K562 (cell line): ENCODE data around the gene PDLIM7. TPM values are rescaled to one million over a fixed set of nuclear protein-coding genes. Genes with fewer than 3 reads are reported as not detected.
A peak's percentile ranks its signal among the peaks of the same experiment; 100 is the strongest.

Source experiments
- ARHGAP35 ChIP-seq: fragments of 450-650 bp; IDR thresholded peaks from 2 replicates; pipeline ENCODE4 v1.6.1; 2018; ENCODE audit not compliant: partially characterized antibody
- ARID2 ChIP-seq: fragments of 450-650 bp; IDR thresholded peaks from 2 replicates; pipeline ENCODE4 v1.6.1; 2017; ENCODE audit warnings: antibody characterized with exemption, mild to moderate bottlenecking
- ARNT ChIP-seq, 2 experiments: fragments of 450-650 bp; IDR thresholded peaks; 2 replicates each; pipeline ENCODE4 v1.6.1; 2016; ENCODE audit warnings: mild to moderate bottlenecking in 1 of 2
- CHD1 ChIP-seq: fragments of 200-600 bp; sonication (generic); IDR thresholded peaks from one replicate; pipeline ENCODE4 v1.6.1; 2012; ENCODE audit warnings: mild to moderate bottlenecking, moderate library complexity, low read length, inconsistent platforms
- EP400 ChIP-seq: fragments of 450-650 bp; IDR thresholded peaks from 2 replicates; pipeline ENCODE4 v1.6.1; 2017; ENCODE audit warnings: antibody characterized with exemption, mild to moderate bottlenecking, moderate library complexity
- HNRNPL ChIP-seq: fragments of 200-400 bp; formaldehyde crosslinking; IDR thresholded peaks from 2 replicates; pipeline ENCODE4 v1.6.1; 2017; ENCODE audit warnings: low read depth, mild to moderate bottlenecking, low read length
- HNRNPUL1 ChIP-seq: fragments of 200-400 bp; formaldehyde crosslinking; IDR thresholded peaks from 2 replicates; pipeline ENCODE4 v1.6.1; 2017; ENCODE audit warnings: low read length
- JUNB ChIP-seq: fragments of 450-650 bp; formaldehyde crosslinking; conservative IDR thresholded peaks from 2 replicates; pipeline ENCODE4 v1.4.0; 2020; ENCODE audit warnings: mild to moderate bottlenecking
- KLF13 ChIP-seq: fragments of 450-650 bp; IDR thresholded peaks from 2 replicates; pipeline ENCODE4 v1.6.1; 2016; ENCODE audit warnings: missing genetic modification characterization, low read depth, mild to moderate bottlenecking, missing compliant biosample characterization, moderate library complexity, borderline replicate concordance
- KLF16 ChIP-seq: IDR thresholded peaks from 2 replicates; pipeline ENCODE4 v1.6.1; 2016; ENCODE audit warnings: antibody characterized with exemption
- MAZ ChIP-seq, 2 experiments: fragments of 450-650 bp in 1 of 2; sonication (generic) in 1 of 2; formaldehyde crosslinking; IDR thresholded peaks in 1 of 2; conservative IDR thresholded peaks in 1 of 2; 2 replicates each; pipeline versions ENCODE4 v1.4.0 to v1.5.0; 2020; ENCODE audit warnings: mild to moderate bottlenecking in 1 of 2, missing genetic modification reagents in 1 of 2
- MEF2D ChIP-seq: conservative IDR thresholded peaks from 2 replicates; pipeline ENCODE4 v1.6.1; 2016; ENCODE audit warnings: low read depth, missing genetic modification characterization, missing compliant biosample characterization
- NFRKB ChIP-seq: fragments of 450-650 bp; IDR thresholded peaks from 2 replicates; pipeline ENCODE4 v1.6.1; 2016; ENCODE audit warnings: low read depth
- NONO ChIP-seq, 2 experiments: fragments of 200-400 bp in 1 of 2; fragments of 450-650 bp in 1 of 2; formaldehyde crosslinking in 1 of 2; IDR thresholded peaks; 2 replicates each; pipeline ENCODE4 v1.6.1; 2017; ENCODE audit warnings: low read depth in 2 of 2, mild to moderate bottlenecking in 2 of 2, moderate library complexity in 2 of 2, low read length in 1 of 2
- PCBP2 ChIP-seq: fragments of 200-400 bp; formaldehyde crosslinking; IDR thresholded peaks from 2 replicates; pipeline ENCODE4 v1.6.1; 2018; ENCODE audit warnings: low read length, low read depth, mild to moderate bottlenecking, moderate library complexity; ENCODE audit not compliant: poor library complexity, severe bottlenecking
- RBM39 ChIP-seq: fragments of 200-400 bp; formaldehyde crosslinking; optimal IDR thresholded peaks from 2 replicates; pipeline ENCODE3; 2018; ENCODE audit warnings: low read depth, low read length
- SMARCA4 ChIP-seq: fragments of 450-650 bp; IDR thresholded peaks from 2 replicates; pipeline ENCODE4 v1.6.1; 2016
- STAG1 ChIP-seq: sonication (generic); formaldehyde crosslinking; IDR thresholded peaks from 2 replicates; pipeline ENCODE4 v1.5.0; 2020; ENCODE audit warnings: missing genetic modification reagents, borderline replicate concordance
- UBTF ChIP-seq, 2 experiments: IDR thresholded peaks; 2 replicates each; pipeline ENCODE4 v1.6.1; 2012; ENCODE audit warnings: improper control_type of control experiment in 2 of 2, low read depth in 2 of 2, low read length in 2 of 2, borderline replicate concordance in 1 of 2
- ZNF41 ChIP-seq: fragments of 250-450 bp; sonication (Bioruptor Pico); conservative IDR thresholded peaks from 2 replicates; pipeline ENCODE4 v1.4.0; 2020; ENCODE audit warnings: mild to moderate bottlenecking
- ZNF436 ChIP-seq: fragments of 250-450, 450-650 bp; sonication (Bioruptor Pico); formaldehyde crosslinking; IDR thresholded peaks from 2 replicates; pipeline ENCODE4 v1.7.0; 2020; ENCODE audit warnings: mild to moderate bottlenecking
- ZNF589 ChIP-seq: fragments of 200-800 bp; sonication (Bioruptor generic); IDR thresholded peaks from 2 replicates; pipeline ENCODE4 v1.6.1; 2016; ENCODE audit warnings: low read depth, missing genetic modification characterization, missing compliant biosample characterization
- polyA plus RNA-seq, 8 experiments: library from polyadenylated mRNA; depleted of rRNA in 4 of 8; stranded (reverse) in 5 of 8; unstranded in 3 of 8; fragments of >200 nt; fragmentation: Nextera tagmentation in 2 of 8; fragmentation: Illumina TruSeq in 1 of 8; extraction: Ambion mirVana in 2 of 8; extraction: Trizol in 1 of 8; gene quantifications; 2 replicates each; pipeline versions ENCODE4 v1.2.1 to v1.2.3, GENCODE V29; 2011 to 2014; ENCODE audit warnings: inconsistent platforms in 1 of 8, missing spikeins in 1 of 8
- total RNA-seq, 7 experiments: library from RNA; depleted of rRNA in 6 of 7; stranded (reverse); fragments of >200 nt in 6 of 7; fragmentation: Illumina TruSeq in 2 of 7; extraction: Trizol in 2 of 7; gene quantifications; 2 replicates each; pipeline versions ENCODE4 v1.2.1 to v1.2.3, GENCODE V29; 2011 to 2021; ENCODE audit warnings: low replicate concordance in 1 of 7
- TF ChIP-seq, protein P1 (sequence below), 2 experiments: fragments of 450-650 bp; IDR thresholded peaks; 2 replicates each; pipeline ENCODE4 v1.6.1; 2016
- TF ChIP-seq, protein P2 (sequence below): fragments of 250-450 bp; sonication (Bioruptor Pico); IDR thresholded peaks from 2 replicates; pipeline ENCODE4 v1.5.0; 2020; ENCODE audit warnings: mild to moderate bottlenecking, borderline replicate concordance

The PDLIM7 gene
- total and polyA plus RNA-seq, 9 of the 15 experiments (the other 6 are each of a cell fraction or from before 2014, with no cell fraction given), result 2.1 to 124 (median 32.6) TPM

- no peak for TF ChIP-seq HNRNPL
- no peak for TF ChIP-seq STAG1 (CRISPR knock-in tag)
- no peak for TF ChIP-seq ARNT (IDR thresholded peaks at IDR 0.05)
- TF ChIP-seq ARID2, result no peak
- TF ChIP-seq KLF13, result no peak
- no peak for TF ChIP-seq NFRKB
- no peak for TF ChIP-seq ARHGAP35
- TF ChIP-seq ZNF589 (CRISPR knock-in tag), result no peak
- TF ChIP-seq MEF2D, result 0 out of 2 replicates have a peak, but pooled peaks have one; percentile 24
- no peak for TF ChIP-seq HNRNPUL1
- no peak for TF ChIP-seq JUNB (CRISPR knock-in tag)
- no peak for TF ChIP-seq ZNF41 (CRISPR knock-in tag)
- peak; percentile 46 for TF ChIP-seq SMARCA4
- TF ChIP-seq MAZ (CRISPR knock-in tag; conservative IDR thresholded peaks at IDR 0.05 in 1 of 2, IDR thresholded peaks at IDR 0.05 in 1 of 2), result no peak
- TF ChIP-seq, protein P1, sequence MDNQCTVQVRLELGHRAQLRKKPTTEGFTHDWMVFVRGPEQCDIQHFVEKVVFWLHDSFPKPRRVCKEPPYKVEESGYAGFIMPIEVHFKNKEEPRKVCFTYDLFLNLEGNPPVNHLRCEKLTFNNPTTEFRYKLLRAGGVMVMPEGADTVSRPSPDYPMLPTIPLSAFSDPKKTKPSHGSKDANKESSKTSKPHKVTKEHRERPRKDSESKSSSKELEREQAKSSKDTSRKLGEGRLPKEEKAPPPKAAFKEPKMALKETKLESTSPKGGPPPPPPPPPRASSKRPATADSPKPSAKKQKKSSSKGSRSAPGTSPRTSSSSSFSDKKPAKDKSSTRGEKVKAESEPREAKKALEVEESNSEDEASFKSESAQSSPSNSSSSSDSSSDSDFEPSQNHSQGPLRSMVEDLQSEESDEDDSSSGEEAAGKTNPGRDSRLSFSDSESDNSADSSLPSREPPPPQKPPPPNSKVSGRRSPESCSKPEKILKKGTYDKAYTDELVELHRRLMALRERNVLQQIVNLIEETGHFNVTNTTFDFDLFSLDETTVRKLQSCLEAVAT (IDR thresholded peaks at IDR 0.05), result no peak
- TF ChIP-seq CHD1, result peak; percentile 94
- TF ChIP-seq, protein P2, sequence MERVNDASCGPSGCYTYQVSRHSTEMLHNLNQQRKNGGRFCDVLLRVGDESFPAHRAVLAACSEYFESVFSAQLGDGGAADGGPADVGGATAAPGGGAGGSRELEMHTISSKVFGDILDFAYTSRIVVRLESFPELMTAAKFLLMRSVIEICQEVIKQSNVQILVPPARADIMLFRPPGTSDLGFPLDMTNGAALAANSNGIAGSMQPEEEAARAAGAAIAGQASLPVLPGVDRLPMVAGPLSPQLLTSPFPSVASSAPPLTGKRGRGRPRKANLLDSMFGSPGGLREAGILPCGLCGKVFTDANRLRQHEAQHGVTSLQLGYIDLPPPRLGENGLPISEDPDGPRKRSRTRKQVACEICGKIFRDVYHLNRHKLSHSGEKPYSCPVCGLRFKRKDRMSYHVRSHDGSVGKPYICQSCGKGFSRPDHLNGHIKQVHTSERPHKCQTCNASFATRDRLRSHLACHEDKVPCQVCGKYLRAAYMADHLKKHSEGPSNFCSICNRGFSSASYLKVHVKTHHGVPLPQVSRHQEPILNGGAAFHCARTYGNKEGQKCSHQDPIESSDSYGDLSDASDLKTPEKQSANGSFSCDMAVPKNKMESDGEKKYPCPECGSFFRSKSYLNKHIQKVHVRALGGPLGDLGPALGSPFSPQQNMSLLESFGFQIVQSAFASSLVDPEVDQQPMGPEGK (CRISPR knock-in tag), result no peak
- no peak for TF ChIP-seq ZNF436 (CRISPR knock-in tag)
- no peak for TF ChIP-seq PCBP2
- TF ChIP-seq KLF16, result no peak
- no peak for TF ChIP-seq RBM39
- no peak for TF ChIP-seq EP400
- TF ChIP-seq NONO (IDR thresholded peaks at IDR 0.05; ENCODE audit: low read depth in 2 of 2, low read length in 1 of 2), result no peak
- TF ChIP-seq UBTF (IDR thresholded peaks at IDR 0.05; ENCODE audit: borderline replicate concordance in 1 of 2, low read depth in 2 of 2, low read length in 2 of 2), result no peak
Observed at GRCh38 chr5:177498013-177498787, 796 bp upstream of the PDLIM7 start (continued).
